Suprapubic skin (tissue), 4 donors: Measurements from ENCODE around the gene NEK4. TPM values are rescaled to one million over a fixed set of nuclear protein-coding genes. Genes with fewer than 3 reads are reported as not detected.

Experiments
- DNase-seq, 2 donors: peaks; one replicate each; pipeline ENCODE4 v3.0.0-alpha.2; 2019; ENCODE audit warnings: low spot score in 2 of 2
- H3K27ac ChIP-seq: fragments of 200-600 bp; sonication (generic); one replicate; pipeline ENCODE4 v1.5.1; 2019
- H3K27me3 ChIP-seq: fragments of 200-600 bp; sonication (generic); one replicate; pipeline ENCODE4 v1.5.1; 2019
- H3K36me3 ChIP-seq: fragments of 200-600 bp; sonication (generic); one replicate; pipeline ENCODE4 v1.5.1; 2019
- H3K4me1 ChIP-seq: fragments of 200-600 bp; sonication (generic); one replicate; pipeline ENCODE4 v1.5.1; 2019
- H3K4me3 ChIP-seq: fragments of 200-600 bp; sonication (generic); one replicate; pipeline ENCODE4 v1.5.1; 2019; ENCODE audit warnings: mild to moderate bottlenecking
- H3K9me3 ChIP-seq: fragments of 200-600 bp; sonication (generic); one replicate; pipeline ENCODE4 v1.5.1; 2019
- CTCF ChIP-seq, 2 donors: fragments of 200-600 bp in 1 of 2; fragments of 450-650 bp in 1 of 2; sonication (generic) in 1 of 2; IDR thresholded peaks; one replicate each; pipeline ENCODE4 v1.5.1; 2016 to 2019; ENCODE audit warnings: antibody characterized with exemption in 2 of 2, mild to moderate bottlenecking in 1 of 2, moderate library complexity in 1 of 2
- EP300 ChIP-seq: sonication (generic); formaldehyde crosslinking; IDR thresholded peaks from one replicate; pipeline ENCODE4 v1.6.1; 2017; ENCODE audit warnings: antibody characterized with exemption
- POLR2A ChIP-seq, 2 donors: fragments of 450-650 bp; IDR thresholded peaks; one replicate each; pipeline ENCODE4 v1.6.1; 2017; ENCODE audit warnings: antibody characterized with exemption in 2 of 2, mild to moderate bottlenecking in 2 of 2, moderate library complexity in 2 of 2
- POLR2AphosphoS5 ChIP-seq, 3 donors: sonication (generic); formaldehyde crosslinking; IDR thresholded peaks; one replicate each; pipeline ENCODE4 v1.6.1; 2017; ENCODE audit warnings: antibody characterized with exemption in 3 of 3
- WGBS: methylation state at CpG from one replicate; pipeline ENCODE4 v1.1.5; 2018; 5-methylcytosine and 5-hydroxymethylcytosine counted together
- total RNA-seq, 4 donors: library from RNA; depleted of rRNA; stranded (reverse); fragments of >200 nt; gene quantifications; one replicate each; pipeline ENCODE4 v1.1.0, GENCODE V29; 2016

The NEK4 gene
- total RNA-seq, 4 donors from 2014 or later, result 12.3 to 20.6 (median 15.5) TPM

GRCh38 chr3:52688266-52688665 lies 82.5 kb downstream of the NEK4 start:
- no peaks in the 10 kb centered on the region for H3K9me3 ChIP-seq
- H3K27ac ChIP-seq, result peak overlapping the region; percentile 50
- no peak overlapping the region for H3K4me3 ChIP-seq
- 64% methylated on average over 6 of the region's 6 CpGs for WGBS
- peaks cover 44% of the 10 kb centered on the region for H3K4me1 ChIP-seq
- no peaks in the 10 kb centered on the region for H3K27me3 ChIP-seq
- TF ChIP-seq POLR2AphosphoS5 (IDR thresholded peaks at IDR 0.05) (no peak), CTCF (IDR thresholded peaks at IDR 0.05) (no peak), POLR2A (IDR thresholded peaks at IDR 0.05) (no peak), EP300 (no peak)
- peaks cover 61% of the 10 kb centered on the region for H3K36me3 ChIP-seq
- no peak for DNase-seq

- TF ChIP-seq POLR2A (IDR thresholded peaks at IDR 0.05) (peak in 1 of 2 donors; percentile 58), CTCF (IDR thresholded peaks at IDR 0.05) (no peak), POLR2AphosphoS5 (IDR thresholded peaks at IDR 0.05) (peak; percentile 92 to 97 (median 96)), EP300 (peak; percentile 44)
- Histone ChIP-seq H3K27me3 (no peaks in the 10 kb centered on the region), H3K4me1 (peaks cover 66% of the 10 kb centered on the region), H3K4me3 (peak within 1 kb of the TSS; percentile 85), H3K27ac (peak within 1 kb of the TSS; percentile 99), H3K36me3 (peaks cover 38% of the 10 kb centered on the region), H3K9me3 (no peaks in the 10 kb centered on the region)
- under 1% methylated on average over 25 of the region's 82 CpGs for WGBS
- DNase-seq, result peak; percentile 94 to 95
Observed at GRCh38 chr3:52685709-52686691, 84.7 kb downstream of the NEK4 start, which contains the start of the genes GNL3 and PBRM1. GNL3 (plus strand) TSS chr3:52686032; CDS start chr3:52686093, 61 bp downstream. PBRM1 (minus strand) TSS chr3:52685913.

- peak overlapping the region; percentile 85 for H3K4me3 ChIP-seq
- no peaks in the 10 kb centered on the region for H3K9me3 ChIP-seq
- WGBS, result under 1% methylated on average over 17 of the region's 41 CpGs
- peak; percentile 83 to 85 for DNase-seq
- peak overlapping the region; percentile 99 for H3K27ac ChIP-seq
- H3K27me3 ChIP-seq, result no peaks in the 10 kb centered on the region
- H3K4me1 ChIP-seq, result peaks cover 73% of the 10 kb centered on the region
- peaks cover 31% of the 10 kb centered on the region for H3K36me3 ChIP-seq
- no peak for TF ChIP-seq EP300
- no peak for TF ChIP-seq POLR2AphosphoS5 (IDR thresholded peaks at IDR 0.05)
- TF ChIP-seq POLR2A (IDR thresholded peaks at IDR 0.05), result no peak
- no peak for TF ChIP-seq CTCF (IDR thresholded peaks at IDR 0.05)
Observed at GRCh38 chr3:52685285-52685708, 85.4 kb downstream of the NEK4 start.

GRCh38 chr3:52684184-52684583 lies 86.6 kb downstream of the NEK4 start:
- WGBS, result 50% methylated on average over 5 of the region's 5 CpGs
- TF ChIP-seq CTCF (IDR thresholded peaks at IDR 0.05) (no peak), POLR2A (IDR thresholded peaks at IDR 0.05) (no peak), POLR2AphosphoS5 (IDR thresholded peaks at IDR 0.05) (no peak), EP300 (no peak)
- Histone ChIP-seq H3K27ac (no peak overlapping the region), H3K27me3 (no peaks in the 10 kb centered on the region), H3K4me1 (peaks cover 84% of the 10 kb centered on the region), H3K36me3 (peaks cover 20% of the 10 kb centered on the region), H3K4me3 (no peak overlapping the region), H3K9me3 (no peaks in the 10 kb centered on the region)
- no peak for DNase-seq

- H3K4me1 ChIP-seq, result peaks cover 87% of the 10 kb centered on the region
Observed at GRCh38 chr3:52683611-52684010, 87.1 kb downstream of the NEK4 start.

More at GRCh38 chr3:52683611-52684010, 87.1 kb downstream of the NEK4 start:
- 82% methylated on average over 6 of the region's 6 CpGs for WGBS
- no peaks in the 10 kb centered on the region for H3K9me3 ChIP-seq
- no peak overlapping the region for H3K27ac ChIP-seq
- no peaks in the 10 kb centered on the region for H3K27me3 ChIP-seq
- no peak overlapping the region for H3K4me3 ChIP-seq
- TF ChIP-seq POLR2A (IDR thresholded peaks at IDR 0.05) (no peak), EP300 (no peak), POLR2AphosphoS5 (IDR thresholded peaks at IDR 0.05) (no peak), CTCF (IDR thresholded peaks at IDR 0.05) (no peak)
- H3K36me3 ChIP-seq, result peaks cover 19% of the 10 kb centered on the region
- DNase-seq, result no peak
